Melanocyte of skin (primary cell): ENCODE measurements around the gene HABP4. TPM values are rescaled to one million over a fixed set of nuclear protein-coding genes. Genes with fewer than 3 reads are reported as not detected.

Experiments
- total RNA-seq, 2 donors: library from RNA; depleted of rRNA; stranded (reverse); fragments of >200 nt; gene quantifications; 2 replicates each; pipeline ENCODE4 v1.2.3, GENCODE V29; 2012

The HABP4 gene, protein sequence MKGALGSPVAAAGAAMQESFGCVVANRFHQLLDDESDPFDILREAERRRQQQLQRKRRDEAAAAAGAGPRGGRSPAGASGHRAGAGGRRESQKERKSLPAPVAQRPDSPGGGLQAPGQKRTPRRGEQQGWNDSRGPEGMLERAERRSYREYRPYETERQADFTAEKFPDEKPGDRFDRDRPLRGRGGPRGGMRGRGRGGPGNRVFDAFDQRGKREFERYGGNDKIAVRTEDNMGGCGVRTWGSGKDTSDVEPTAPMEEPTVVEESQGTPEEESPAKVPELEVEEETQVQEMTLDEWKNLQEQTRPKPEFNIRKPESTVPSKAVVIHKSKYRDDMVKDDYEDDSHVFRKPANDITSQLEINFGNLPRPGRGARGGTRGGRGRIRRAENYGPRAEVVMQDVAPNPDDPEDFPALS
- 10 to 100 TPM in 1 of 2 donors, 1 to 10 TPM in 1; 10.0 to 11.0 TPM for total RNA-seq

DNA sequence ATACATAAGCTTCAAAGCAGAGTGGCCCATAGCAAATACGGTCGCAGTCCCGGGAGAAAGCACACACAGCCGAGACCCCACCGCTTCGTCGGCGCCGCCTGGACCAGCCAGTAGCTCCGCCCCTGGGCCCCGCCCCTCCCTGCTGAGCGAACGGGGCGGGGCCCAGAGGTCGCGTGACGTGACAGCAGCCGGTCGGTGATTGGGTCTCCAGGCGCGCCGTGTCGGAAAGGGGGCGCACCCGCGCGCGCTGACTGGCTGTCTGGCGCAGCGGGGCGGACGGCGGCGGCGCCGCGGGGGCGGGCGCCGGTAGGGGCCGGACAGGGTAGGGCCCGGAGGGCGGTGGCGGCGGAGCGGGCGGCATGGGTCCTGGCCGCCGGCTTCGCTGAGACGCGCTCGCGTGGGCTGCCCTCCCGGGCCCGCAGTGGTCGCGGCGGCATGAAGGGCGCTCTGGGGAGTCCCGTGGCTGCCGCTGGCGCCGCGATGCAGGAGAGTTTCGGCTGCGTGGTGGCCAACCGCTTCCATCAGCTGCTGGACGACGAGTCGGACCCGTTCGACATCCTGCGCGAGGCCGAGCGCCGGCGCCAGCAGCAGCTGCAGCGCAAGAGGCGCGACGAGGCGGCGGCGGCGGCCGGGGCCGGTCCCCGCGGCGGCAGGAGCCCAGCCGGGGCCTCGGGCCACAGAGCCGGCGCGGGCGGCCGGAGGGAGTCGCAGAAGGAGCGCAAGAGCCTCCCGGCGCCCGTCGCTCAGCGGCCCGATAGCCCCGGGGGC lies at the start of gene HABP4:
Gene HABP4, plus strand, starts transcription at position 325 of the 768 bp plus-strand sequence. Its CDS starts 111 bp downstream, at position 436.

DNA sequence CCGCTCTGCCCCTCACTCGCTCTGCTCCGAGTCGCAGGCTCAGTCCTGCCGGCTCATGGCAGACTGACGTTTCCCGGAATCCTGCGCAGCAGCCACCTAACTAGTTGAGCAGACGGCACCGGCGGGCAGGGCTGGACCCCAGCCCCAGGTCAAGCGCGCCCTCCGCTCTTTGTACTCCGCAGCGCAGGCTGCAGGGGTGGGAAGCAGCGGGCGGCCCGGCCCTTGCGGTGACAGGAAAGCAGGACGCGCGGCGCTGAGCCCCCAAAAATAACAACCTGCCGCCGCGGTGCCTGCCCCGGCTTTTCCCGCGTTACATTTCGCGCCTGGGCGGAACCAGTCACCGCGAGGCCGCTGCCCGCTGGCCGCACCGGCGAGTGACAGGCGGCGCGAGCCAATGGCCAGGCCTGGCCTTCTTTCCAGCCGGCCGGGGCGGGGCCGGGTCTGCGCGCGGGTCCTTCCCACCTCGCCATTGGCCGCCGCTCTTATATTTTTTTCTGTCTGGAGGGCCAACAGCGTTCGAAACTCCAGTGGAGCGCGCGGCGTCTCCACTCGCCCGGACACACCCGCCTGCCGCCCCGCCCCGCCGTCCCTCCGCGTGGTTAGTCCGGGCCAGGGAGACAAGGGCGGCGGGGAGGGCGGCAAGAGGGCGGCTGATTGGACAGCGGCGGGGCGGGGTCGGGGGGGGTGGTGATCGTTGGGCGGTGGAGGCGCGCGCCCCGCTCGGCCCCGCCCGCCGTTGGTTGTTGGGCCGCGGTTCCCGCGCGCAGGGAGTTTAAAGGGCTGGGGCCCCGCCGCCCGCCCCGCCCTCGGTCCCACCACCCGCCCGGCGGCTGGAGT lies 31.7 kb upstream of the HABP4 start, which contains the start of gene ZNF367:
Gene ZNF367, minus strand, starts transcription at position 288 of the 837 bp plus-strand sequence. CDS start 338 bp downstream, outside the sequence.

Other genes starting within 250 kb of the HABP4 start
- gene HSD17B3, start 148.0 kb upstream of the HABP4 start, total RNA-seq = under 1 TPM in 1 of 2 donors, not detected in 1; 0.69 TPM
- 10 to 100 TPM; 32.6 to 34.8 TPM for gene SLC35D2, start 66.5 kb upstream of the HABP4 start, total RNA-seq
- 10 to 100 TPM in 1 of 2 donors, 1 to 10 TPM in 1; 3.1 to 14.3 TPM for gene ZNF367, start 31.8 kb upstream of the HABP4 start, total RNA-seq
- 10 to 100 TPM; 10.3 to 13.3 TPM for gene CDC14B, start 169.7 kb downstream of the HABP4 start, total RNA-seq
- 10 to 100 TPM; 26.6 to 27.2 TPM for gene PRXL2C, start 205.1 kb downstream of the HABP4 start, total RNA-seq